A549 (cell line): ENCODE measurements around the gene MLST8.

Experiments
- JUNB ChIP-seq: fragments of >200 bp; sonication (Bioruptor Twin); formaldehyde crosslinking; IDR thresholded peaks from 2 replicates; pipeline ENCODE4 v1.6.1; 2016
- SMC3 ChIP-seq: fragments of >200 bp; sonication (Bioruptor Twin); formaldehyde crosslinking; IDR thresholded peaks from 3 replicates; pipeline ENCODE4 v1.6.1; 2018; ENCODE audit warnings: inconsistent platforms
- TF ChIP-seq, protein P1 (sequence below): fragments of 250-450 bp; sonication (Bioruptor Pico); IDR thresholded peaks from 2 replicates; pipeline ENCODE4 v1.5.0; 2021; ENCODE audit warnings: mild to moderate bottlenecking, moderate library complexity, borderline replicate concordance
- TF ChIP-seq, protein P2 (sequence below): fragments of >200 bp; sonication (Bioruptor Twin); formaldehyde crosslinking; IDR thresholded peaks from 3 replicates; pipeline ENCODE4 v1.5.1; 2016

DNA sequence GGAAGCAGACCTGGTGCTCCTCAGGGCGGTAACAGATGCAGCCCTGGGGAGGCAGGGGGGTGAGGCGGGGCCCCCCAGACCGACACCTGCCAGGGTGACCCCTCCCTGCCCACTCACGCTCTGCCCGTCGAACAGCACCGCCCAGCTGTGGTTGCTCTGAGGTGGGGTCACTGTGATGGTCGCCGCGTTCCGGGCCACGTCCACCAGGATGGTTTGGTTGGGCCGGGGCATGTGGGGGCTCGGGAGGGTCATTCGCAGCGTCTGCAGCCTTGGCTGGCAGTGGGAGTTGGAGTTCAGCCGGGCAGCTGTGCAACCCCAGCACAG lies 4.7 kb downstream of the MLST8 start:
- TF ChIP-seq, protein P1, sequence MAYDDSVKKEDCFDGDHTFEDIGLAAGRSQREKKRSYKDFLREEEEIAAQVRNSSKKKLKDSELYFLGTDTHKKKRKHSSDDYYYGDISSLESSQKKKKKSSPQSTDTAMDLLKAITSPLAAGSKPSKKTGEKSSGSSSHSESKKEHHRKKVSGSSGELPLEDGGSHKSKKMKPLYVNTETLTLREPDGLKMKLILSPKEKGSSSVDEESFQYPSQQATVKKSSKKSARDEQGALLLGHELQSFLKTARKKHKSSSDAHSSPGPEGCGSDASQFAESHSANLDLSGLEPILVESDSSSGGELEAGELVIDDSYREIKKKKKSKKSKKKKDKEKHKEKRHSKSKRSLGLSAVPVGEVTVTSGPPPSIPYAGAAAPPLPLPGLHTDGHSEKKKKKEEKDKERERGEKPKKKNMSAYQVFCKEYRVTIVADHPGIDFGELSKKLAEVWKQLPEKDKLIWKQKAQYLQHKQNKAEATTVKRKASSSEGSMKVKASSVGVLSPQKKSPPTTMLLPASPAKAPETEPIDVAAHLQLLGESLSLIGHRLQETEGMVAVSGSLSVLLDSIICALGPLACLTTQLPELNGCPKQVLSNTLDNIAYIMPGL, result no peak
- TF ChIP-seq, protein P2, sequence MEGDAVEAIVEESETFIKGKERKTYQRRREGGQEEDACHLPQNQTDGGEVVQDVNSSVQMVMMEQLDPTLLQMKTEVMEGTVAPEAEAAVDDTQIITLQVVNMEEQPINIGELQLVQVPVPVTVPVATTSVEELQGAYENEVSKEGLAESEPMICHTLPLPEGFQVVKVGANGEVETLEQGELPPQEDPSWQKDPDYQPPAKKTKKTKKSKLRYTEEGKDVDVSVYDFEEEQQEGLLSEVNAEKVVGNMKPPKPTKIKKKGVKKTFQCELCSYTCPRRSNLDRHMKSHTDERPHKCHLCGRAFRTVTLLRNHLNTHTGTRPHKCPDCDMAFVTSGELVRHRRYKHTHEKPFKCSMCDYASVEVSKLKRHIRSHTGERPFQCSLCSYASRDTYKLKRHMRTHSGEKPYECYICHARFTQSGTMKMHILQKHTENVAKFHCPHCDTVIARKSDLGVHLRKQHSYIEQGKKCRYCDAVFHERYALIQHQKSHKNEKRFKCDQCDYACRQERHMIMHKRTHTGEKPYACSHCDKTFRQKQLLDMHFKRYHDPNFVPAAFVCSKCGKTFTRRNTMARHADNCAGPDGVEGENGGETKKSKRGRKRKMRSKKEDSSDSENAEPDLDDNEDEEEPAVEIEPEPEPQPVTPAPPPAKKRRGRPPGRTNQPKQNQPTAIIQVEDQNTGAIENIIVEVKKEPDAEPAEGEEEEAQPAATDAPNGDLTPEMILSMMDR, result no peak
- TF ChIP-seq SMC3 (no peak), JUNB (no peak)
